Measurements from ENCODE around the gene MRPS25.

DNA sequence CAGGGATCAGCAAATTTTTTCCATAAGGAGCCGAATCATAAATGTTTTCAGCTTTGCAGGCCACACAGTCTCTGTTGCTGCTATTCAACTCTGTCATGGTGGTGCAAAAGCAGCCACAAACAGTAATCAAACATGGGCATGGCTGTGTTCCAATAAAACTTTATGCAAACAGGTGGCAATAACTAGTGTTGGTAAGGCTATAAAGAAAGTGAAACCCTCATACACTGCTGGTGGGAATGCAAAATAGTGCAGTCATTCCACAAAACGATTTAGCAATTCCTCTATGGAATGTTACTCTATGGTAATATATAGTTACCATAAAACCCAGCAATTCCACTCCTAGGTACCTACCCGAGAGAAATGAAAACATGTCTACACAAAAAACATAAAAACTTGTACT, 14.0 kb upstream of the MRPS25 start:
- TF ChIP-seq EZH2 (IDR thresholded peaks at IDR 0.05; ENCODE audit: borderline replicate concordance, low read length), result no peak
- TF ChIP-seq, protein P1, sequence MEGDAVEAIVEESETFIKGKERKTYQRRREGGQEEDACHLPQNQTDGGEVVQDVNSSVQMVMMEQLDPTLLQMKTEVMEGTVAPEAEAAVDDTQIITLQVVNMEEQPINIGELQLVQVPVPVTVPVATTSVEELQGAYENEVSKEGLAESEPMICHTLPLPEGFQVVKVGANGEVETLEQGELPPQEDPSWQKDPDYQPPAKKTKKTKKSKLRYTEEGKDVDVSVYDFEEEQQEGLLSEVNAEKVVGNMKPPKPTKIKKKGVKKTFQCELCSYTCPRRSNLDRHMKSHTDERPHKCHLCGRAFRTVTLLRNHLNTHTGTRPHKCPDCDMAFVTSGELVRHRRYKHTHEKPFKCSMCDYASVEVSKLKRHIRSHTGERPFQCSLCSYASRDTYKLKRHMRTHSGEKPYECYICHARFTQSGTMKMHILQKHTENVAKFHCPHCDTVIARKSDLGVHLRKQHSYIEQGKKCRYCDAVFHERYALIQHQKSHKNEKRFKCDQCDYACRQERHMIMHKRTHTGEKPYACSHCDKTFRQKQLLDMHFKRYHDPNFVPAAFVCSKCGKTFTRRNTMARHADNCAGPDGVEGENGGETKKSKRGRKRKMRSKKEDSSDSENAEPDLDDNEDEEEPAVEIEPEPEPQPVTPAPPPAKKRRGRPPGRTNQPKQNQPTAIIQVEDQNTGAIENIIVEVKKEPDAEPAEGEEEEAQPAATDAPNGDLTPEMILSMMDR (IDR thresholded peaks at IDR 0.05; ENCODE audit: low read length), result no peak
